HEK293 (cell line): ENCODE measurements around the gene ARHGEF11.

ENCODE experiments used
- CTCF ChIA-PET: fragments of 350-600 bp; formaldehyde crosslinking; extraction: SDS; loops from one replicate; lab custom pipeline; 2021; ENCODE audit warnings: antibody characterized with exemption; lab: Yijun Ruan, JAX
- POLR2A ChIA-PET: fragments of 300-600 bp; formaldehyde crosslinking; extraction: SDS; loops from one replicate; lab custom pipeline; 2020; ENCODE audit warnings: antibody characterized with exemption, inconsistent platforms; lab: Yijun Ruan, JAX
- H3K27ac ChIP-seq: fragments of 200-500 bp; sonication (Bioruptor generic); 2 replicates; pipeline ENCODE4 v1.5.1; 2014; ENCODE audit warnings: low read depth, low read length, control low read depth, inconsistent platforms; ENCODE audit errors: extremely low read depth
- H3K36me3 ChIP-seq, 2 experiments: fragments of 200-500 bp in 1 of 2; sonication (Bioruptor generic) in 1 of 2; 1 replicate in 1 of 2; 2 replicates in 1 of 2; pipeline ENCODE4 v1.5.1; 2014 to 2017; ENCODE audit warnings: inconsistent platforms in 2 of 2, low read length in 2 of 2; ENCODE audit not compliant: control insufficient read depth in 2 of 2, insufficient read depth in 1 of 2
- H3K4me1 ChIP-seq: fragments of 200-500 bp; sonication (Bioruptor generic); 2 replicates; pipeline ENCODE4 v1.5.1; 2014; ENCODE audit warnings: mild to moderate bottlenecking, low read length, inconsistent platforms; ENCODE audit not compliant: control insufficient read depth, insufficient read depth
- H3K4me3 ChIP-seq: 2 replicates; pipeline ENCODE4 v1.5.1; 2011; ENCODE audit warnings: low read depth, mild to moderate bottlenecking, control low read depth, low read length, moderate library complexity
- H3K9me3 ChIP-seq: fragments of 200-500 bp; sonication (Bioruptor generic); 2 replicates; pipeline ENCODE4 v1.5.1; 2014; ENCODE audit warnings: low read depth, low read length, inconsistent platforms; ENCODE audit not compliant: control insufficient read depth, insufficient read depth
- AEBP2 ChIP-seq: fragments of 450-650 bp; formaldehyde crosslinking; IDR thresholded peaks from 2 replicates; pipeline ENCODE4 v1.5.1; 2016; ENCODE audit warnings: missing biosample characterization, missing genetic modification characterization, borderline replicate concordance
- GFI1B ChIP-seq: fragments of 450-650 bp; formaldehyde crosslinking; IDR thresholded peaks from 2 replicates; pipeline ENCODE4 v1.5.1; 2016; ENCODE audit warnings: missing biosample characterization, missing genetic modification characterization
- GLIS2 ChIP-seq: fragments of 450-650 bp; formaldehyde crosslinking; IDR thresholded peaks from 2 replicates; pipeline ENCODE4 v1.5.1; 2016; ENCODE audit warnings: missing biosample characterization, missing genetic modification characterization
- KLF17 ChIP-seq: fragments of 450-650 bp; formaldehyde crosslinking; IDR thresholded peaks from 2 replicates; pipeline ENCODE4 v1.5.1; 2016; ENCODE audit warnings: missing biosample characterization, missing genetic modification characterization
- KLF9 ChIP-seq: fragments of 450-650 bp; formaldehyde crosslinking; IDR thresholded peaks from 2 replicates; pipeline ENCODE4 v1.5.1; 2016; ENCODE audit warnings: missing biosample characterization, missing genetic modification characterization, low read depth
- SCRT2 ChIP-seq: fragments of 450-650 bp; formaldehyde crosslinking; IDR thresholded peaks from 2 replicates; pipeline ENCODE4 v1.5.1; 2016; ENCODE audit warnings: missing biosample characterization, missing genetic modification characterization
- SP2 ChIP-seq: fragments of 450-650 bp; formaldehyde crosslinking; IDR thresholded peaks from 2 replicates; pipeline ENCODE4 v1.5.1; 2016; ENCODE audit warnings: missing biosample characterization, missing genetic modification characterization
- ZFP37 ChIP-seq: fragments of 450-650 bp; formaldehyde crosslinking; IDR thresholded peaks from 2 replicates; pipeline ENCODE4 v1.5.1; 2016; ENCODE audit warnings: missing biosample characterization, missing genetic modification characterization
- ZNF140 ChIP-seq: fragments of 450-650 bp; formaldehyde crosslinking; IDR thresholded peaks from 2 replicates; pipeline ENCODE4 v1.5.1; 2016; ENCODE audit warnings: missing biosample characterization, missing genetic modification characterization
- ZNF146 ChIP-seq: fragments of 450-650 bp; formaldehyde crosslinking; IDR thresholded peaks from 2 replicates; pipeline ENCODE4 v1.5.1; 2016; ENCODE audit warnings: missing biosample characterization, missing genetic modification characterization
- ZNF266 ChIP-seq: fragments of 450-650 bp; formaldehyde crosslinking; IDR thresholded peaks from 2 replicates; pipeline ENCODE4 v1.5.1; 2016; ENCODE audit warnings: missing biosample characterization, missing genetic modification characterization, low read depth
- ZNF274 ChIP-seq, 2 experiments: fragments of 200-500 bp in 1 of 2; fragments of 450-650 bp in 1 of 2; sonication (Bioruptor generic) in 1 of 2; formaldehyde crosslinking in 1 of 2; IDR thresholded peaks; 2 replicates each; pipeline versions ENCODE4 v1.5.1 to v1.6.1; 2014 to 2016; ENCODE audit warnings: borderline replicate concordance in 1 of 2, inconsistent platforms in 1 of 2, low read length in 1 of 2, missing biosample characterization in 1 of 2, missing genetic modification characterization in 1 of 2
- ZNF311 ChIP-seq: fragments of 450-650 bp; formaldehyde crosslinking; IDR thresholded peaks from 2 replicates; pipeline ENCODE4 v1.5.1; 2017; ENCODE audit warnings: missing biosample characterization, missing genetic modification characterization, borderline replicate concordance
- ZNF350 ChIP-seq: fragments of 450-650 bp; formaldehyde crosslinking; IDR thresholded peaks from 2 replicates; pipeline ENCODE4 v1.5.0; 2017; ENCODE audit warnings: missing biosample characterization, mild to moderate bottlenecking, missing genetic modification characterization
- ZNF366 ChIP-seq: fragments of 450-650 bp; formaldehyde crosslinking; conservative IDR thresholded peaks from 2 replicates; pipeline ENCODE4 v1.5.1; 2016; ENCODE audit warnings: missing biosample characterization, missing genetic modification characterization
- ZNF391 ChIP-seq: fragments of 450-650 bp; formaldehyde crosslinking; IDR thresholded peaks from 2 replicates; pipeline ENCODE4 v1.5.1; 2016; ENCODE audit warnings: low read depth, missing biosample characterization, missing genetic modification characterization, borderline replicate concordance
- ZNF416 ChIP-seq: fragments of 450-650 bp; formaldehyde crosslinking; IDR thresholded peaks from 2 replicates; pipeline ENCODE4 v1.5.1; 2016; ENCODE audit warnings: missing biosample characterization, missing genetic modification characterization
- ZNF488 ChIP-seq: fragments of 450-650 bp; formaldehyde crosslinking; IDR thresholded peaks from 2 replicates; pipeline ENCODE4 v1.5.1; 2016; ENCODE audit warnings: missing biosample characterization, missing genetic modification characterization
- ZNF558 ChIP-seq: fragments of 450-650 bp; formaldehyde crosslinking; IDR thresholded peaks from 2 replicates; pipeline ENCODE4 v1.5.1; 2016; ENCODE audit warnings: missing biosample characterization, missing genetic modification characterization
- ZNF610 ChIP-seq: fragments of 450-650 bp; formaldehyde crosslinking; IDR thresholded peaks from 2 replicates; pipeline ENCODE4 v1.5.1; 2016; ENCODE audit warnings: missing biosample characterization, missing genetic modification characterization, borderline replicate concordance
- ZNF654 ChIP-seq: fragments of 450-650 bp; formaldehyde crosslinking; IDR thresholded peaks from 2 replicates; pipeline ENCODE4 v1.5.1; 2016; ENCODE audit warnings: low read depth, missing biosample characterization, missing genetic modification characterization
- ZNF658 ChIP-seq: fragments of 450-650 bp; formaldehyde crosslinking; IDR thresholded peaks from 2 replicates; pipeline ENCODE4; 2016; ENCODE audit warnings: missing biosample characterization, missing genetic modification characterization
- ZNF660 ChIP-seq: fragments of 450-650 bp; IDR thresholded peaks from 2 replicates; pipeline ENCODE4 v1.5.1; 2018; ENCODE audit warnings: missing biosample characterization, mild to moderate bottlenecking, missing genetic modification characterization
- ZNF768 ChIP-seq: fragments of 450-650 bp; formaldehyde crosslinking; IDR thresholded peaks from 2 replicates; pipeline ENCODE4 v1.5.1; 2018; ENCODE audit warnings: missing biosample characterization, mild to moderate bottlenecking, missing genetic modification characterization
- ZSCAN16 ChIP-seq: fragments of 450-650 bp; formaldehyde crosslinking; IDR thresholded peaks from 2 replicates; pipeline ENCODE4 v1.5.1; 2016; ENCODE audit warnings: missing biosample characterization, missing genetic modification characterization
- TF ChIP-seq, protein P1 (sequence below): fragments of 450-650 bp; formaldehyde crosslinking; IDR thresholded peaks from 2 replicates; pipeline ENCODE4 v1.5.1; 2016; ENCODE audit warnings: missing biosample characterization, missing genetic modification characterization, borderline replicate concordance

Gene ARHGEF11

GRCh38 chr1:157090196-157090647 is 44.7 kb upstream of the ARHGEF11 start (continued):
- no peak for TF ChIP-seq KLF17 (tag by site-specific recombination)

DNA sequence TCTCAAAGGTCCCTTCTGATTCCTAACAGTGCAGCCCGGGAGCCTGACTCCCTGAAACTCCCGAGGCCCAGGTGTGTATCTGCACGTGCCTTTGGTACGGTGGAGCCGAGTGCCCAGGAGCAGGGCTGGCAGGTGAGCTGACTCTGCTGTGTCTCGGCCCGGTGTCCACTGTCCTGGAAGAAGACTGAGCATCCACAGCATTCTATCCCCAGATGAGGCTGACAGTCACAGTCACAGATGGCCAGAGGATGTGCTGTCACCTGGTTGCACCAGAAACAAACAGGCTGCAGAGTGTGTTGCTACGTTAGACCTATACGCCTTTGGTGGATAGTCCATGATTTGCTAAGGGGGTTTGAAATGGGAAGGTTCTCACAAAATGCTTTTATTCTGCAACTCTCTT is 44.2 kb upstream of the ARHGEF11 start:
- Histone ChIP-seq H3K4me3 (no peak overlapping the region), H3K27ac (no peak overlapping the region), H3K4me1 (no peaks in the 10 kb centered on the region), H3K9me3 (no peaks in the 10 kb centered on the region), H3K36me3 (no peaks in the 10 kb centered on the region)
- ChIA-PET CTCF (interaction anchor here (0.6 to 7.7 kb wide), 34 partner anchors 8 to 924 kb away, joined by 3 to 288 read pairs (median 6); no protein-coding TSS in a partner anchor), POLR2A (interaction anchor here (0.7 to 1.4 kb wide), 2 partner anchors 66 to 71 kb away, joined by 3 to 5 read pairs; no protein-coding TSS in a partner anchor)
- TF ChIP-seq ZNF311 (tag by site-specific recombination) (no peak), ZNF654 (no peak), ZNF146 (no peak), AEBP2 (tag by site-specific recombination) (no peak), ZNF610 (tag by site-specific recombination) (no peak), ZSCAN16 (tag by site-specific recombination) (no peak), ZNF391 (tag by site-specific recombination) (no peak), ZFP37 (tag by site-specific recombination) (no peak)
- TF ChIP-seq, protein P1, sequence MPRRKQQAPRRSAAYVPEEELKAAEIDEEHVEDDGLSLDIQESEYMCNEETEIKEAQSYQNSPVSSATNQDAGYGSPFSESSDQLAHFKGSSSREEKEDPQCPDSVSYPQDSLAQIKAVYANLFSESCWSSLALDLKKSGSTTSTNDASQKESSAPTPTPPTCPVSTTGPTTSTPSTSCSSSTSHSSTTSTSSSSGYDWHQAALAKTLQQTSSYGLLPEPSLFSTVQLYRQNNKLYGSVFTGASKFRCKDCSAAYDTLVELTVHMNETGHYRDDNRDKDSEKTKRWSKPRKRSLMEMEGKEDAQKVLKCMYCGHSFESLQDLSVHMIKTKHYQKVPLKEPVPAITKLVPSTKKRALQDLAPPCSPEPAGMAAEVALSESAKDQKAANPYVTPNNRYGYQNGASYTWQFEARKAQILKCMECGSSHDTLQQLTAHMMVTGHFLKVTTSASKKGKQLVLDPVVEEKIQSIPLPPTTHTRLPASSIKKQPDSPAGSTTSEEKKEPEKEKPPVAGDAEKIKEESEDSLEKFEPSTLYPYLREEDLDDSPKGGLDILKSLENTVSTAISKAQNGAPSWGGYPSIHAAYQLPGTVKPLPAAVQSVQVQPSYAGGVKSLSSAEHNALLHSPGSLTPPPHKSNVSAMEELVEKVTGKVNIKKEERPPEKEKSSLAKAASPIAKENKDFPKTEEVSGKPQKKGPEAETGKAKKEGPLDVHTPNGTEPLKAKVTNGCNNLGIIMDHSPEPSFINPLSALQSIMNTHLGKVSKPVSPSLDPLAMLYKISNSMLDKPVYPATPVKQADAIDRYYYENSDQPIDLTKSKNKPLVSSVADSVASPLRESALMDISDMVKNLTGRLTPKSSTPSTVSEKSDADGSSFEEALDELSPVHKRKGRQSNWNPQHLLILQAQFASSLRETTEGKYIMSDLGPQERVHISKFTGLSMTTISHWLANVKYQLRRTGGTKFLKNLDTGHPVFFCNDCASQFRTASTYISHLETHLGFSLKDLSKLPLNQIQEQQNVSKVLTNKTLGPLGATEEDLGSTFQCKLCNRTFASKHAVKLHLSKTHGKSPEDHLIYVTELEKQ (tag by site-specific recombination), result no peak

- POLR2A ChIA-PET, result no interaction called here
- H3K9me3 ChIP-seq, result no peaks in the 10 kb centered on the region
- CTCF ChIA-PET, result interaction anchor here (0.6 to 7.7 kb wide), 12 partner anchors 7 to 285 kb away, joined by 3 to 288 read pairs (median 5); no protein-coding TSS in a partner anchor
- no peaks in the 10 kb centered on the region for H3K36me3 ChIP-seq
- H3K4me3 ChIP-seq, result no peak overlapping the region
- no peaks in the 10 kb centered on the region for H3K4me1 ChIP-seq
- H3K27ac ChIP-seq, result no peak overlapping the region
- TF ChIP-seq ZNF266 (no peak), SCRT2 (tag by site-specific recombination) (no peak), SP2 (tag by site-specific recombination) (no peak), KLF9 (tag by site-specific recombination) (no peak), ZNF140 (no peak), AEBP2 (tag by site-specific recombination) (no peak), ZNF658 (no peak), GFI1B (tag by site-specific recombination) (no peak), ZNF660 (tag by site-specific recombination) (no peak), ZNF350 (tag by site-specific recombination) (no peak), ZNF416 (no peak), ZNF558 (no peak), ZNF488 (no peak), ZNF274 (IDR thresholded peaks at IDR 0.05; ENCODE audit: low read length) (no peak), ZNF274 (tag by site-specific recombination; IDR thresholded peaks at IDR 0.05; ENCODE audit: borderline replicate concordance) (no peak), GLIS2 (no peak), ZNF768 (tag by site-specific recombination) (no peak), ZNF366 (tag by site-specific recombination) (no peak)
Measured at GRCh38 chr1:157088607-157089006, 43.1 kb upstream of the ARHGEF11 start.
